Testis (tissue), 2 donors: ENCODE measurements around the gene DTNA.

Experiments
- CTCF ChIP-seq, 3 experiments: fragments of 450-650 bp in 2 of 3; fragments of 200-600 bp in 1 of 3; sonication (generic) in 1 of 3; IDR thresholded peaks; one replicate each; pipeline ENCODE4 v1.5.1; 2016 to 2019; ENCODE audit warnings: antibody characterized with exemption in 3 of 3, mild to moderate bottlenecking in 2 of 3, moderate library complexity in 1 of 3
- POLR2A ChIP-seq: fragments of 450-650 bp; IDR thresholded peaks from one replicate; pipeline ENCODE4 v1.6.1; 2017; ENCODE audit warnings: antibody characterized with exemption, mild to moderate bottlenecking, moderate library complexity

DNA sequence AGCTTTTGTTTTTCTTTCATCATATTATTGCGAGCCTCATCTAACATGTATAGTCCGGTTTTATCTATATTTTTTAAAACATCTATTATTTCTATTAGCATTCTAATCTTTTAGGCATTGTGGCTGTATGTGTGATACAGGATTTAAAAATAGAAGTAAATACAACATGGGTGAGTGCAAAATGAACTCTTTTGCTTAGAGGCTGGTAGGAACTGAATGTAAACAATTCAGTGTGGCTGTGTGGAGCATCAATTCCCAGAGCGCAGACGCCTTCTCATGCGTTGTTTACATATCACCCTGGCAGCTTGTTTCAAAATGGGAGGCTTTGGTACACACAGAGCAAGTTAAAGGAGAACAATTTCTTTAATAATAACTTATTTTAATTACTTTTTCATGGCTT is 836 bp downstream of the DTNA start:
- no peak for TF ChIP-seq POLR2A
- no peak for TF ChIP-seq CTCF (IDR thresholded peaks at IDR 0.05)
